CD4-positive, alpha-beta T cell (primary cell): ENCODE data around the gene C15orf62. TPM values are rescaled to one million over a fixed set of nuclear protein-coding genes. Genes with fewer than 3 reads are reported as not detected.

Source experiments
- ATAC-seq: fragments of 200-7000 bp; cut with Tn5 transposase; one replicate; pipeline ENCODE4 v1.10.0; 2022; ENCODE audit warnings: mild to moderate bottlenecking; ENCODE audit not compliant: poor library complexity
- CTCF ChIA-PET: fragments of 350-600 bp; sonication (Branson Sonifier 250); formaldehyde crosslinking; loops from one replicate; lab custom pipeline; 2021; ENCODE audit warnings: antibody characterized with exemption, inconsistent platforms; lab: Charles Lee
- POLR2A ChIA-PET: fragments of 350-600 bp; sonication (Branson Sonifier 250); formaldehyde crosslinking; loops from one replicate; lab custom pipeline; 2021; ENCODE audit warnings: antibody characterized with exemption, inconsistent platforms; lab: Charles Lee
- DNase-seq, 14 experiments: peaks; one replicate each; pipeline ENCODE4 v3.0.0-alpha.2; 2013 to 2020; ENCODE audit warnings: mixed read lengths in 2 of 14
- H3K27ac ChIP-seq, 2 donors: one replicate each; pipeline versions ENCODE4 v1.5.1 to v1.7.0; 2013; ENCODE audit warnings: low read length in 2 of 2, low read depth in 1 of 2, mild to moderate bottlenecking in 1 of 2
- H3K27me3 ChIP-seq, 2 experiments: 1 replicate in 1 of 2; 2 replicates in 1 of 2; pipeline versions ENCODE4 v1.6.1 to v1.7.0; 2013; ENCODE audit warnings: low read length in 2 of 2, control low read depth in 1 of 2, mild to moderate bottlenecking in 1 of 2, moderate library complexity in 1 of 2; ENCODE audit not compliant: insufficient read depth in 2 of 2, control insufficient read depth in 1 of 2
- H3K36me3 ChIP-seq: one replicate; pipeline ENCODE4 v1.6.1; 2013; ENCODE audit warnings: low read length, control low read depth; ENCODE audit not compliant: insufficient read depth
- H3K4me1 ChIP-seq: one replicate; pipeline ENCODE4 v1.6.1; 2013; ENCODE audit warnings: low read length, control low read depth; ENCODE audit not compliant: insufficient read depth
- H3K4me3 ChIP-seq: one replicate; pipeline ENCODE4 v1.5.1; 2013; ENCODE audit warnings: mild to moderate bottlenecking, low read length, moderate library complexity
- H3K9me3 ChIP-seq, 2 experiments: 1 replicate in 1 of 2; 2 replicates in 1 of 2; pipeline versions ENCODE4 v1.6.1 to v1.7.0; 2013; ENCODE audit warnings: low read length in 2 of 2, mild to moderate bottlenecking in 2 of 2, control low read depth in 1 of 2, moderate library complexity in 1 of 2; ENCODE audit not compliant: control insufficient read depth in 1 of 2, insufficient read depth in 1 of 2
- H3K27ac Mint-ChIP-seq: one replicate; pipeline ENCODE4 v1.8.0; 2020; ENCODE audit warnings: mixed read lengths
- H3K27me3 Mint-ChIP-seq: one replicate; pipeline ENCODE4 v1.8.0; 2021; ENCODE audit warnings: mixed read lengths
- H3K36me3 Mint-ChIP-seq: one replicate; pipeline ENCODE4 v1.8.0; 2021; ENCODE audit warnings: low read depth, mixed read lengths
- H3K4me1 Mint-ChIP-seq: one replicate; pipeline ENCODE4 v1.8.0; 2021; ENCODE audit warnings: low read depth, mixed read lengths
- H3K4me3 Mint-ChIP-seq: one replicate; pipeline ENCODE4 v1.8.0; 2020; ENCODE audit warnings: mild to moderate bottlenecking, mixed read lengths
- H3K9me3 Mint-ChIP-seq: one replicate; pipeline ENCODE4 v1.8.0; 2020; ENCODE audit warnings: mixed read lengths
- CTCF ChIP-seq: fragments of 200-600 bp; IDR thresholded peaks from one replicate; pipeline ENCODE4 v1.8.0; 2022; ENCODE audit warnings: antibody characterized with exemption, mild to moderate bottlenecking
- intact Hi-C, 2 experiments: fragments of 100-400 bp; cut with DNase I in 1 of 2; cut with micrococcal nuclease in 1 of 2; formaldehyde crosslinking; loops; one replicate each; pipeline versions ENCODE4 v1.15.1 to v1.9.0; 2023 to 2025; cut with DNase I, micrococcal nuclease
- total RNA-seq, 174 experiments: library from RNA in 2 of 174; stranded (reverse) in 2 of 174; gene quantifications; one replicate each; pipeline ENCODE4 v1.2.3 and lab custom pipeline; 2021 to 2026

C15orf62 gene
- total RNA-seq, 2 experiments from 2014 or later: 0.77 to 0.98 TPM

- H3K27me3 ChIP-seq: no peaks in the 10 kb centered on the region
- ATAC-seq (no peak), DNase-seq (no peak)
- Mint-ChIP-seq H3K27ac (no peak overlapping the region), H3K36me3 (peaks cover 79% of the 10 kb centered on the region), H3K9me3 (no peaks in the 10 kb centered on the region), H3K4me3 (no peak overlapping the region), H3K27me3 (no peaks in the 10 kb centered on the region), H3K4me1 (no peaks in the 10 kb centered on the region)
- no peaks in the 10 kb centered on the region for H3K4me1 ChIP-seq
- H3K9me3 ChIP-seq: no peaks in the 10 kb centered on the region
- ChIA-PET CTCF (interaction anchor here (1.4 kb wide), 1 partner anchor 46 kb away, joined by 3 read pairs; no protein-coding TSS in a partner anchor), POLR2A (no interaction called here)
- no peak for TF ChIP-seq CTCF
- H3K27ac ChIP-seq: no peak overlapping the region
- peaks cover 67% of the 10 kb centered on the region for H3K36me3 ChIP-seq
- H3K4me3 ChIP-seq: no peak overlapping the region
- intact Hi-C loops: no loop called here
These were observed 33.2 kb upstream of the C15orf62 start for GRCh38 chr15:40736575-40736974.

- DNase-seq: no peak
- TF ChIP-seq CTCF: no peak
- Histone ChIP-seq H3K27me3 (no peaks in the 10 kb centered on the region), H3K36me3 (peaks cover 65% of the 10 kb centered on the region), H3K4me3 (no peak overlapping the region), H3K9me3 (no peaks in the 10 kb centered on the region), H3K27ac (no peak overlapping the region), H3K4me1 (no peaks in the 10 kb centered on the region)
- no peak overlapping the region for H3K4me3 Mint-ChIP-seq
- intact Hi-C loops: no loop called here
- H3K36me3 Mint-ChIP-seq: peaks cover 76% of the 10 kb centered on the region
- POLR2A ChIA-PET: no interaction called here
- H3K27ac Mint-ChIP-seq: no peak overlapping the region
- H3K9me3 Mint-ChIP-seq: no peaks in the 10 kb centered on the region
- no peak for ATAC-seq
- CTCF ChIA-PET: interaction anchor here (1.4 kb wide), 1 partner anchor 46 kb away, joined by 3 read pairs; no protein-coding TSS in a partner anchor
- H3K27me3 Mint-ChIP-seq: no peaks in the 10 kb centered on the region
- no peaks in the 10 kb centered on the region for H3K4me1 Mint-ChIP-seq
These were observed 32.7 kb upstream of the C15orf62 start for GRCh38 chr15:40737048-40737447.

GRCh38 chr15:40739047-40739446 lies 30.7 kb upstream of the C15orf62 start:
- ChIA-PET CTCF (no interaction called here), POLR2A (interaction anchor here (0.7 to 0.8 kb wide), 2 partner anchors 19 to 492 kb away, joined by 3 read pairs; partner anchors contain the start of gene CHP1)
- DNase-seq: no peak
- Mint-ChIP-seq H3K4me3 (no peak overlapping the region), H3K9me3 (no peaks in the 10 kb centered on the region), H3K36me3 (peaks cover 86% of the 10 kb centered on the region), H3K27ac (no peak overlapping the region), H3K4me1 (peaks cover 6% of the 10 kb centered on the region), H3K27me3 (no peaks in the 10 kb centered on the region)
- no peaks in the 10 kb centered on the region for H3K27me3 ChIP-seq
- ATAC-seq: no peak
- no peak overlapping the region for H3K4me3 ChIP-seq
- intact Hi-C loops: no loop called here
- H3K36me3 ChIP-seq: peaks cover 73% of the 10 kb centered on the region
- no peak for TF ChIP-seq CTCF
- H3K4me1 ChIP-seq: peaks cover 12% of the 10 kb centered on the region
- no peak overlapping the region for H3K27ac ChIP-seq
- no peaks in the 10 kb centered on the region for H3K9me3 ChIP-seq
